Loucy (cell line): ENCODE results near the gene LHX6.

Source experiments
- H2AFZ ChIP-seq: fragments of 200-600 bp; sonication (generic); 2 replicates; pipeline ENCODE4 v1.6.0; 2016; ENCODE audit warnings: antibody characterized with exemption, mild to moderate bottlenecking, low read length, moderate library complexity
- H3F3A ChIP-seq: fragments of 200-600 bp; 2 replicates; pipeline ENCODE4 v1.6.0; 2016; ENCODE audit warnings: antibody characterized with exemption, low read depth, mild to moderate bottlenecking
- H3K27me3 ChIP-seq: fragments of 200-600 bp; sonication (generic); 2 replicates; pipeline ENCODE4 v1.6.1; 2014; ENCODE audit warnings: low read length, mild to moderate bottlenecking; ENCODE audit not compliant: insufficient read depth, poor library complexity, severe bottlenecking
- H3K36me3 ChIP-seq: fragments of 200-600 bp; sonication (generic); 2 replicates; pipeline ENCODE4 v1.6.1; 2016; ENCODE audit warnings: low read length; ENCODE audit not compliant: insufficient read depth
- H3K4me1 ChIP-seq: fragments of 200-600 bp; sonication (generic); 2 replicates; pipeline ENCODE4 v1.5.1; 2014; ENCODE audit warnings: low read length, mild to moderate bottlenecking; ENCODE audit not compliant: insufficient read depth, poor library complexity, severe bottlenecking
- H3K4me2 ChIP-seq: fragments of 200-600 bp; sonication (generic); 2 replicates; pipeline ENCODE4 v1.6.0; 2014; ENCODE audit warnings: antibody characterized with exemption, low read length, low read depth, mild to moderate bottlenecking; ENCODE audit not compliant: poor library complexity, severe bottlenecking
- H3K4me3 ChIP-seq: fragments of 200-600 bp; sonication (generic); 2 replicates; pipeline ENCODE4 v1.5.1; 2014; ENCODE audit warnings: low read length, mild to moderate bottlenecking, mixed read lengths; ENCODE audit not compliant: poor library complexity, severe bottlenecking
- H3K79me2 ChIP-seq: fragments of 200-600 bp; sonication (generic); 2 replicates; pipeline ENCODE4 v1.6.1; 2014; ENCODE audit warnings: low read length; ENCODE audit not compliant: insufficient read depth
- H3K9ac ChIP-seq: fragments of 200-600 bp; sonication (generic); 2 replicates; pipeline ENCODE4 v1.6.0; 2014; ENCODE audit warnings: mild to moderate bottlenecking, low read depth, low read length, moderate library complexity; ENCODE audit not compliant: poor library complexity, severe bottlenecking
- H3K9me2 ChIP-seq: fragments of 200-600 bp; sonication (generic); replicated peaks from 2 replicates; pipeline ENCODE4 v1.6.1; 2016; ENCODE audit warnings: low read depth, low read length, mixed read lengths
- H3K9me3 ChIP-seq: fragments of 200-600 bp; sonication (generic); 2 replicates; pipeline ENCODE4 v1.6.1; 2014; ENCODE audit warnings: mild to moderate bottlenecking, antibody characterized with exemption, low read length, low read depth; ENCODE audit not compliant: insufficient read depth
- H4K20me1 ChIP-seq: fragments of 200-600 bp; sonication (generic); 2 replicates; pipeline ENCODE4 v1.6.0; 2014; ENCODE audit warnings: antibody characterized with exemption, low read length, mild to moderate bottlenecking; ENCODE audit not compliant: insufficient read depth, poor library complexity, severe bottlenecking
- EZH2phosphoT487 ChIP-seq: fragments of 200-600 bp; IDR thresholded peaks from 2 replicates; pipeline ENCODE4 v1.6.1; 2018; ENCODE audit warnings: antibody characterized with exemption, mild to moderate bottlenecking, moderate library complexity, borderline replicate concordance
- TF ChIP-seq, protein P1 (sequence below): fragments of 200-600 bp; sonication (generic); conservative IDR thresholded peaks from 2 replicates; pipeline ENCODE4 v1.5.1; 2014; ENCODE audit warnings: mild to moderate bottlenecking, antibody characterized with exemption, low read length

LHX6 gene

DNA sequence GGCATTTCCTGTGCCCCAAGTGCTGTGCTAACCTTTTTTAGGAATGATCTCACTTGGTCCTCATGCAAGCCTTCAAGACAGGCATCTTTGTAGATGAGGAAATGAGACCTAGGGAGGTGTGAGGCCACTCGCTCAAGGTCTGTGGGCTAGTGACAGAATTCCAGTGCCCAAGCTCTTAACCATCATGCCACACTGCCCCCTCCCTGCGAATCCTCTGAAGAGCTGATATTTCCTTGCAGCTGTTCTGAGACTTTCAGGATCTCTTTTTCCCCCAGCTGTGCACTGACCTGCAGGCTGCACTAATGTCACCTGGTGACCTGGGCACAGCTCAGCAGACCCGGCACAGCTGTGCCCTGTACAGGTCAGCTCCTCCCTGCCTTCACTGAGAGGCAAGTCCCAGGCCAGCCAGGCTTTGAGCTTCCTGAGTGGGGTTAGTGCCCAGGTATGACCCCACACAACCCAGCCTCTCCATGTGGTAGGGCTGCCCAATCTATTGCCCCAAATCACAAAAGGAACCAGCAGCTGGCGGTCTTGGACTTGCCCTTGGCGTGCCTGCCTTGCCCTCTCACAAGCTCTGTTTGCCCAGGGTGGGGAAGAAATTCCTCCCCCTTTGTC lies 36.4 kb downstream of the LHX6 start:
- Histone ChIP-seq H4K20me1 (no peaks in the 10 kb centered on the region), H3K36me3 (no peaks in the 10 kb centered on the region), H3K79me2 (no peaks in the 10 kb centered on the region), H3K4me2 (no peak overlapping the region), H2AFZ (peak overlapping the region; percentile 31; the same call in 1 of the 2 replicates), H3K9ac (no peak overlapping the region), H3K4me1 (no peaks in the 10 kb centered on the region), H3K9me3 (no peaks in the 10 kb centered on the region), H3F3A (no peaks in the 10 kb centered on the region), H3K4me3 (no peak overlapping the region), H3K9me2 (no peaks in the 10 kb centered on the region), H3K27me3 (no peaks in the 10 kb centered on the region)
- TF ChIP-seq, protein P1, sequence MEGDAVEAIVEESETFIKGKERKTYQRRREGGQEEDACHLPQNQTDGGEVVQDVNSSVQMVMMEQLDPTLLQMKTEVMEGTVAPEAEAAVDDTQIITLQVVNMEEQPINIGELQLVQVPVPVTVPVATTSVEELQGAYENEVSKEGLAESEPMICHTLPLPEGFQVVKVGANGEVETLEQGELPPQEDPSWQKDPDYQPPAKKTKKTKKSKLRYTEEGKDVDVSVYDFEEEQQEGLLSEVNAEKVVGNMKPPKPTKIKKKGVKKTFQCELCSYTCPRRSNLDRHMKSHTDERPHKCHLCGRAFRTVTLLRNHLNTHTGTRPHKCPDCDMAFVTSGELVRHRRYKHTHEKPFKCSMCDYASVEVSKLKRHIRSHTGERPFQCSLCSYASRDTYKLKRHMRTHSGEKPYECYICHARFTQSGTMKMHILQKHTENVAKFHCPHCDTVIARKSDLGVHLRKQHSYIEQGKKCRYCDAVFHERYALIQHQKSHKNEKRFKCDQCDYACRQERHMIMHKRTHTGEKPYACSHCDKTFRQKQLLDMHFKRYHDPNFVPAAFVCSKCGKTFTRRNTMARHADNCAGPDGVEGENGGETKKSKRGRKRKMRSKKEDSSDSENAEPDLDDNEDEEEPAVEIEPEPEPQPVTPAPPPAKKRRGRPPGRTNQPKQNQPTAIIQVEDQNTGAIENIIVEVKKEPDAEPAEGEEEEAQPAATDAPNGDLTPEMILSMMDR: no peak
- no peak for TF ChIP-seq EZH2phosphoT487

DNA sequence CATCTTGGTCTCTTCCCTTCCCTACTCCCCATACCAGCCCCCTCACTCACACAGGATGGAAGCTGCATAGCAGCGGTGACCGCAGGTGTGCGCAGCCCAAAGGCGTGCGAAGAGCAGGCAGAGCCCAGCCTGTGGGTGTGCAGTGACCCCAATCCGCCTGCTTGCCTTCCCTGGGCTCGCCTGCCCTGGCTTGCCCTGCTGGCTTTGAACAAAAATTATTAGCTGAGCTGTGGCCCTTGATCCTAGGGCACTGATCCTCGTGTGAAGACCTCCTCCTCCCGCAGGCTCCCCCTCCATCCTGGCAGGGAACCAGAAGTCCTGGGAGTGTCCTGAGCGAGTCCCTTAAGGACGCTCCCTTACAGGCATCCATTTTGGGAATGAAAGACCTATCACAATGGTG lies 37.2 kb downstream of the LHX6 start:
- H3K9me3 ChIP-seq: no peaks in the 10 kb centered on the region
- no peaks in the 10 kb centered on the region for H3K9me2 ChIP-seq
- TF ChIP-seq EZH2phosphoT487: no peak
- TF ChIP-seq, protein P1: no peak
- H3K79me2 ChIP-seq: no peaks in the 10 kb centered on the region
- no peak overlapping the region for H2AFZ ChIP-seq
- no peak overlapping the region for H3K4me2 ChIP-seq
- no peaks in the 10 kb centered on the region for H3F3A ChIP-seq
- no peaks in the 10 kb centered on the region for H4K20me1 ChIP-seq
- no peak overlapping the region for H3K4me3 ChIP-seq
- no peak overlapping the region for H3K9ac ChIP-seq
- H3K4me1 ChIP-seq: no peaks in the 10 kb centered on the region
- H3K27me3 ChIP-seq: no peaks in the 10 kb centered on the region
- H3K36me3 ChIP-seq: no peaks in the 10 kb centered on the region

DNA sequence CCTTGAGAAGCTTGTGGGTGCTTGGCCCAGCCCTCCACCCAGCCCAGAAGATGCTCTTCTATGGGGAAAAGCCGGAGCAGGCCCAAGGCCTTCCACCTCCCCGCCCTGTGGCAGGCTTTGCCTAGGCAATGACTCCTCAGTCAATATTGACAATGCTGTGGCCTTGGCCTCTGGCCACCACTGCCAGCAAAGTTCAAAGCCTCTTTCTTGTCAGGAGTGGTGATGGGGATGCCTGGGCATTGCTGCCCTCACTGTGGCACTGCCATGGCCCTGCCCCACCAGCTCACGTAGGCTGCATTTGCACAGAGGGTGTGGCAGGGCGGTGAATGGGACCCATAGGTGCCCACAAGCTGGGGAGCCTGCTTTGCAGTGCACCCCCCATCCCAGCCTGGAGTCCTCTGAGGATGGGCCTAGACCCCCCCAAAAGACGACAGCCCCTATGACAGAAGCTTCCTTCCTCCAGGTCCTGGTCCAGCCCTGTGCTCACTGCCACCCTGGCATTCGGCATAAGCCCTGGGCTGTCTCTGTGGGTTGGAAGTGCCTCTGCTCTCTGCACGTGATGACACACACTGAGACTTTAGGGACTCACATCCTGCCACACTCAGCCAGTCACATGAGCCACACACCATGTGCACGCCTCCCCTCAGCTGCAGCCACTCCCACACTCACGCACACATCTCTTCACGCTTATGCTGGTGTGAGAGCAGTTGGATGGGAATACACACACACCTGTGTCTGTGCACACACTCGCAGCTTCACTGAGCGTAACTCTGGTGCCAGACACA lies 38.0 kb downstream of the LHX6 start:
- Histone ChIP-seq H3K9ac (no peak overlapping the region), H2AFZ (no peak overlapping the region)

More for the DNA sequence above, 38.0 kb downstream of the LHX6 start:
- no peak overlapping the region for H3K4me2 ChIP-seq
- TF ChIP-seq EZH2phosphoT487: no peak
- TF ChIP-seq, protein P1: no peak
- no peaks in the 10 kb centered on the region for H4K20me1 ChIP-seq
- H3K4me3 ChIP-seq: no peak overlapping the region
- no peaks in the 10 kb centered on the region for H3K79me2 ChIP-seq
- H3F3A ChIP-seq: no peaks in the 10 kb centered on the region
- H3K9me2 ChIP-seq: no peaks in the 10 kb centered on the region
- no peaks in the 10 kb centered on the region for H3K4me1 ChIP-seq
- H3K27me3 ChIP-seq: no peaks in the 10 kb centered on the region
- H3K36me3 ChIP-seq: no peaks in the 10 kb centered on the region
- H3K9me3 ChIP-seq: no peaks in the 10 kb centered on the region
